HG02870 (cell line): ENCODE results near the gene TNFRSF8.

Experiments used
- ATAC-seq: cut with Tn5 transposase; IDR thresholded peaks from one replicate; pipeline ENCODE4 v1.9.1; 2021; ENCODE audit warnings: mild to moderate bottlenecking, moderate library complexity; ENCODE audit not compliant: unreplicated experiment

Gene TNFRSF8

DNA sequence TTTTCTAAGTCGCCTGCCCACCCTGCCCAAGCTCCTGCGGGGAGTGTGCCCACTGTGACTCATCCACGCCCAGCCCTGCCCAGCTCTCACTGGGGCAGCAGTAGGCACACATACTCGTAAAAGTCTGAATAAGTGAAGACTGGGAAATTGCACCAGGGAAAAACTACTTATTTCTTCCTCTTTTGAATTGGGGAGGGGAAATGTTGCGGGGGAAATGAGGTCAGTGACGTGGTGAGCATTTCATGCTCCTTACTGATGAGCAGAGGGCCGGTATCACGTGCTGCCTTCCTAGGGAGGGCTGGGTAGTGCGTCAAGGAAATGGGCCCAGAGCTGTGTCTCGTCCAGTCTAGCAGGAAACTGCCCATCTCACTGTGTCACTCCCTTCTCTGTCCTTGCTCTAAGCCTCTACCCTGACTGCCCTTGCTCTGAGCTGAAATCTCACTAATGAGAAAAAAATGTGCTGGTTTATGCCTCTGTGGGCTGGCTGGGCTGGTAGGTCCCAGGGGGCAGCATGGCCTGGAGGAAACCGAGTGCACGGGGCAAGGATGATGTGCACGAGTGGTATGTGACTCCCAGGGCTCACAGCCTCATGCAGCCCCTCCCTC is 90.2 kb downstream of the TNFRSF8 start:
- ATAC-seq = no peak

DNA sequence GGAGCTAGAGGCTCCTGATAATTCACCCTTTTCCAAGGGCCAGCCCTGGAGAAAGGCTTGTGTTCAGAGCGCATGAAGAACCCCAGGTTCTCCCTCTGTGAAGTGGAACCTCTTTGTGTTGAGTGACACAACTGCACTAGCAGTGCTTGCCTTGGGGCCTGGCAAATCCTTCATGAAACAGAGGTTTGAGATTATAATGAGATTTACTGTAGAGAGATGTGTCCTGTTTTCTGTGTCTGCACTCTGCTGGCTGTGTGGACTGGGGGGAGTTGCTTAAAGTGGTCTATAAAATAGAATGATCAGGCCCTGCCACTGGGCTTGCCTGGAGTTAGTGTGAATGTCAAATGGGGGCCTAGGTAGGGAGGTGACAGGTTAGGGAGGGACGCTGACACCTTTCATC is 92.2 kb downstream of the TNFRSF8 start:
- ATAC-seq = no peak

DNA sequence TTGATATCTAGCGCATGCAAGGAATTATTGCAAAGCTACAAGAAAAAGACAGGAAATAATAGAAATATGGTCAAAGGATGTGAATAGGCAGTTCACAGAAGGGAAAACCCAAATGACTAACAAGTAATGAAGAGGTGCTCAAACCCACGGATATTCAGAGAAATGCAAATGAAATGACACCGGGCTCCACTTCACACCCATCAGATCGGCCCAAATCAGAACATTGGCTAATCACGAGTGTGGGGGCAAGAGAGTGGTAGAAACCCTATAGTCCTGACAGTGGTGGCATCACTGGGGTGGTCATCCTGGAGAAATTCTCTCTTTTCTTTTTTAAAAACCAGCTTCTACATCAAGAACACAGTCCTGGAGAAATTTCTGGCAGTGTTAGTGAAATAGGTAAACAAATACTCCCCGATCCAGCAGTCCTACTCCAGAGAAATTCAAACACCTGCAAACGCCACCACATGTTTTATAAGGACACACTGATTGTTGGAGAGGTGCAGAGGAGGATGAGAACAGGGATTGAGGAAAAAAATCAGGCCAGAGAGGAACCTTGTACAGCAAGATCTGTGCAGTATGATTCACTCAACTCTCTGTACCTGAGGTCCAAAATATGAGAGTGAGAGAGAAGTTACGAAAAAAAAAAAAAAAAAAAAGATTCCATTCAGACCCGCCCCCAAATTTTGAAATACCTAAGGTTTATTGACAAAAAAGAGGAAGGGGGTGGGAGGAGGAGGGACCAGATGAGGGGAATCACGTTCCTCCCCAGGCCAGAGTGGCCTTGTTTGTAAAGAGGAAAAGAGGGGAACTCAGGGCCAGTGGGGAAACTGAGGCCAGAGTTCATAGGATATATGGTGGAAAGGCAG is 94.5 kb downstream of the TNFRSF8 start:
- ATAC-seq = no peak

DNA sequence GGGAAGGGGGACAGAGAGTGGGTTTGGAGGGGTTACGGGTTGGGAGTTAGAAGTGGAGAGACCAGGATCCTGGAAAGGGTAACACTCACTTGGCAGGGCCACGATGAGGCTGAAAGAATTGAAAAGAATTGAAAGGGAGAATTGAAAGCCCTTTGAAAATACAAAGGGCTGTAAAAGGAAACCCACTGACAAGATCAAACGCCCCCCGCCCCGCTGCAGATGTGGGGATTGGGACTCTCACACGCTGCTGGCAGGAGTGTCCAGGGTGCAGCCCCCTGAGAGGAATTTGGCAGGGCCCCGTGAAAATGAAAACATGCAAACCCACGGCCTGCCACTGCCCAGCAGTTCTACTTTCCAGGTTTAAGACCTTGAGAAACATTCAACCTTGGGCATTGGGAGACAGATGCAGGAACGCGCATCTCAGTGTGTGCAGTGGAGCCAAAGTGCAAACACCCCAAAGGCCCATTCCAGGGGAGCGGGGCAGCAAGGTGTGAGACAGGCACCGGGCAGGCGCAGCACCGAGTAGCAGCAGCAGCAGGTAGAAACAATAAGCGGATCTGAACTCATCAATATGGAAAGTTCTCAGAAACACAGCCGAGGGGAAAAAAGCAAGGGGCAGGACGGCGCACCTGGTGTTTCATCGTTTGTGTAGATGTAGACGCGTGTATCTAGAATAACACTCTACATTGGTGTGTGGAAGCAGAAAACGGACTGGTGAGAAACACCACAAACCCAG is 95.4 kb downstream of the TNFRSF8 start:
- no peak for ATAC-seq

DNA sequence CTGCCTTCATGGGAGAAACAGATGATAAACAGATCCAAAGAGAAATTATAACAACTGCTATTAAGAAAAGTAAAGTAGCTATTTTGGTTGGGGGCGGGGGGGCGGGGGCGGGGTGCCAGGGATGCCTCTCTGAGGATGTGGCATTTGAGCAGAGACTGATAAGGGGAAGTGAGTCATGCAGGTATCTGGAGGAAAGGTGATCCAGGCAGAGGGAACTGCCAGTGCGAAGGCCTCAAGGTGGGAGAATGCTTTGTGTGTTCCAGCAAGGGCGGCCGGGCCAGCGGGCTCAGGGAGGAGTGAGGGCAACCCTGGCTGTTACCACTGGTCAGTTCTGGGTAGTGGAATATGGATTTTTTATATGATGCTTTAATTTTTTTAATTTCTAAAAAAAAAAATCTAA is 96.7 kb downstream of the TNFRSF8 start:
- no peak for ATAC-seq

DNA sequence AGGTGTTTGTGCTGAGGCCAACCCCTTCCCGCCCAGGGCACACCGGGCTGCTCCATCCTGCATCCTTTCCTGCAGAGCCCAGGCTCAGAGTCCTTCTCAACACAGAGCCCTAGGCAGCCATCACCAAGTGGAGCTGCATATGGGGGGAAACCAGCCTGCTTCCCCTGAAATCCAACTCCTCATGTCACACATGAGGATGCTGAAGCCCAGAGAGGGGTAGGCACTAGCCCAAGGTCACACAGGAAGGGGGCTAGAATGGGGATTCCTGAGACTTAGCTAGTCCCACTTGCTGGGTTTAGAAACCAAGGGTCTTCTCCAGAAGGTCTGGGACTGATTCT is 98.2 kb downstream of the TNFRSF8 start:
- ATAC-seq = no peak

DNA sequence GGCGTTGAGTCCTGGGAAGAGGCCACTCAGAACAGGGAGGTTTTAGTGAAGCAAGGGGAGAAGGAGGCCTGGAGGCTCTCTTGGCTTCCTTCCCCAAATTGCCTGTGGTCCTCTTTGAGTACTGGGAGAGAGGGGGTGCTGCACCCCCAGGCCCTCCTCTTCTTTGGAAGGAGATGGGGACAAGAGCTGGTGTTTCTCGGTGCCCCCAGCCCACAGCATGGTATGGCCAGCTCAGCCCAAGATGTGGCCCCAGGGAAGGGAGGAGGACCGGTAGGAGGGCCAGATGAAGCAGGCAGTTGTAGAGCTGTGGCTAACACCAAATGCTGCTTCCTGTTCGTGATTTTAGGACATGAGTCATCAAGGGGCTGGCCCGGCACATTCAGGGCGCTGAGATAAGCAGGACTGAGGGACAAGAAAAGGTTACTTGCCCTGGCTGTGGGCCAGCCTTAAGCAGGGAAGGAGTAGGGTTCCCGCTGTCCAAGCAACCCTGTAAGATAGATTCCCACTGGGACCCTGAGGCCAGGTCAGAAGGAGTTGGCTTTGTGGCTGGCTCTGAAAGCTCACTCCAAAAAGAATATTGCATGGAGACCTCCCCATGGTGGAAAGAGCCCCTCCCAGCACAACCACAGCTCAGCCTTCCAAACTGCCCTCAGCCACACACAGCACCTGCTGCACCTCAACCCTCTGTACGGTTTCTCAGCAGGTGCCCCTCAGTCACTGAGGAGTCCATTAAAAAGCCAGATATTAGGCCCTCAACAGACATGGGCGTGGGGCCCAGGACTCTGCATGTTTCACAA is 98.8 kb downstream of the TNFRSF8 start:
- ATAC-seq = peak; percentile 57

DNA sequence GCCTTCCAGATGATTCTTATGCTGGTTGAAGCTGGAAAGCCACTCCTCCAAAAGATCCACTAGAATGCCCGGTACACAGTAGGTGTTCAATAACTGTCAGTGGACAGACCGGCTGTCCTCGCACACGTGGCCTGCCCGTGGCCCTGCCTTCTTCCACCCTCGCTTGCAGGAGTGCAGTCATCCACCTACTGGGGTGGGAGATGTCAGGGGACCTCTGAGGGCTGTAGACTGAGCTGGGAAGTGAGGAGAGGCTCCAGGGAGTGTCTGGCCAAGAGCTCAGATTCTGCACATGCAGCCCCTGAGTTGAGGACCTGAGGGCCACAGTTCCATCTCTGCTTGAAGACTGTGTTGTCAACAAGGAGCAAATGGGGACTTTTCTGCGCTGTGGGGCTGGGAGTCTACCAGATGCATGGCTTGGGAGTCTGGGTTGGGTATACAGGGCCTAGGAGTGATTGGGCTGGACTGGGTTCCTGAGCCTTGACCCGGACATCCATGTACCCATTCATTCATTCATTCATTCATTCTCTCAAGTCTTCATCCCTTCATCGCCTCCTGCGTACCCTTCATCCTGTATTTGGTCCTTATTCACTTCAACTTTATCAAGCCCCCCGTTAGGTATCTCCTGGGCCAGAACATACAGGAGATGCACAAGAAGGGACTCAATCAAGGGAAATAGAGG is 99.5 kb downstream of the TNFRSF8 start:
- ATAC-seq = no peak

DNA sequence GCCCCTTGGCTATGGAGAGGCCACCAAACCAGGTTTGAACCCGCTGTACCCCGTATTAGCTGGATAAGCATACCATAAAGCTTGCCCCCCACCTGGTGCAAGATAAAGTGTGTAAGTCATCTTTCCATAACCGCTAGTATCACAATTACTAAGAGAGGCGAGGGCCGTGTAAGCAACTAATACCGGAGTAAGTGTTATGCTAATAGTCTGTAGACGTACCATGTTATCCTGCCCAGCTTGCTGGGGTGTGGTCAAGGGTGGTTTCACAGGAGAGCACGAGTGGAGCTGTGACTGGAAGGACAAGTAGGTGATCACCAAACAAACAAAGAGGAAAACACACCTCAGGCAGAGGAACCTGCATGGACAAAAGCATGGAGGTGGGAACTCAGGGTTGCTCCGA is 100.1 kb downstream of the TNFRSF8 start:
- no peak for ATAC-seq

DNA sequence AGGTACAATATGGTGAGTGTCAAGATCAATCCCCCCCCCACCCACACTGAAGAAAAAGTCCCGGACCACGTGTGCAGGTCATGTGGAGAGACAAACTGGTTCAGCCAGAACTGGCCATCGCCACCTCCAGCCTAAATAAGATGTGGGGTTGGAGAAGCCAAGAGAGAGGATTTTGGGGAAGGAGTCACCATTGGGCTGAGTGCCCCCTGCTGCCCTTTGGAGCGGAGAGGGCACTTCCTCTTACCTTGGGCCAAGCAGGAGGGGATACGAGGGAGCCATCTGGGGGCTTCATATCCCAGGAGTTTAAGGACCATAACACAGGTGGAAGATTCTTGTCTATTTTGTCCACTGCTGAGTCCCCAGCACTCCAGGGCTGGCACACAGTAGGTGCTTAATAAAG is 101.1 kb downstream of the TNFRSF8 start:
- ATAC-seq = no peak

DNA sequence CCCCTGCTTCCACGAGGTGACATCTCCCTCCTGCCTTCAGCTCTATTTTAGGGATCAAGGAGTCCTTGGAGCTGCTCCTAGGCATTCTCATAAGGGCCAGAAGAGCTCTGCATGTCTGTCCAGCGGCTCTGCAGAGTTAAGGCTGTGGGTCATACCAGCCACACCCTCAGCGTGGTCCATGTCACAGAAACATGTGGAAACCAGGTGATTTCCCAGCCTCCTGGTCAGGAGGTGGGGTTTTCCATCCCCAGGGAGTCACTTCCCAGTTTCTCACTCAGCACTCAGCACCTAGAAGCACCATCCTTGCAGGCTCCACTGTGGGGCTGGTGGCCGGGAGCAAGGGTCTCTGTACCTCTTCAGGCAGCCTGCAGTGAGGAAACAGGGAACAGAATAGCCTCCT is 102.2 kb downstream of the TNFRSF8 start:
- ATAC-seq = no peak

DNA sequence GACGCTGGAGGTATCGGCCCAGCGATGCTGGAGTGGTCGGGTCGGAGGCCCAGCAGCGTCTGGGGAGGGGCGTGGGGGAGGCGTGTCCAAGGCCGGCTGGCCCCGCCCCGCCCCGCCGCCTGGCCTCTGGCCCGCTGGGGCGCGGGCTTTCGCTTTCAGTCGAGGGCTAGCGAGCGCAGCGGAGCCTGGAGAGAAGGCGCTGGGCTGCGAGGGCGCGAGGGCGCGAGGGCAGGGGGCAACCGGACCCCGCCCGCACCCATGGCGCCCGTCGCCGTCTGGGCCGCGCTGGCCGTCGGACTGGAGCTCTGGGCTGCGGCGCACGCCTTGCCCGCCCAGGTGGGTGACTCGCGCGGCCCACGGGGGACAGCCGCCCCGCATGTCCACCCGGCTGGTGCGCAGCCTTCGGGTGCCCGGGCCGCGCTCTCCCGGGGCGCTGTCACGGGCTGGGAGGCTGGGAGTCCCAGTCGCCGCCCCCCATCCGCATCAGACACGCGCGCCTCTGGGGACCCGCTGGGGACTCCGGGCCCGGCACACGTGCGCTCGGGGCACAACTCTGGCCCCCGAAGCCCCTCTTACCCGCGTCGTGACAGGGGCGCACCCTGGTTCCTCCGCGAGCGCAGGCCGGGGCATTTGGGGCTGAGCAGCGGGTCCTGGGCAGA is 103.9 kb downstream of the TNFRSF8 start, which contains the start of gene TNFRSF1B:
TNFRSF1B (plus strand) TSS at position 158 of the 659 bp plus-strand sequence; CDS start at position 259, 101 bp downstream.
- ATAC-seq = no peak

DNA sequence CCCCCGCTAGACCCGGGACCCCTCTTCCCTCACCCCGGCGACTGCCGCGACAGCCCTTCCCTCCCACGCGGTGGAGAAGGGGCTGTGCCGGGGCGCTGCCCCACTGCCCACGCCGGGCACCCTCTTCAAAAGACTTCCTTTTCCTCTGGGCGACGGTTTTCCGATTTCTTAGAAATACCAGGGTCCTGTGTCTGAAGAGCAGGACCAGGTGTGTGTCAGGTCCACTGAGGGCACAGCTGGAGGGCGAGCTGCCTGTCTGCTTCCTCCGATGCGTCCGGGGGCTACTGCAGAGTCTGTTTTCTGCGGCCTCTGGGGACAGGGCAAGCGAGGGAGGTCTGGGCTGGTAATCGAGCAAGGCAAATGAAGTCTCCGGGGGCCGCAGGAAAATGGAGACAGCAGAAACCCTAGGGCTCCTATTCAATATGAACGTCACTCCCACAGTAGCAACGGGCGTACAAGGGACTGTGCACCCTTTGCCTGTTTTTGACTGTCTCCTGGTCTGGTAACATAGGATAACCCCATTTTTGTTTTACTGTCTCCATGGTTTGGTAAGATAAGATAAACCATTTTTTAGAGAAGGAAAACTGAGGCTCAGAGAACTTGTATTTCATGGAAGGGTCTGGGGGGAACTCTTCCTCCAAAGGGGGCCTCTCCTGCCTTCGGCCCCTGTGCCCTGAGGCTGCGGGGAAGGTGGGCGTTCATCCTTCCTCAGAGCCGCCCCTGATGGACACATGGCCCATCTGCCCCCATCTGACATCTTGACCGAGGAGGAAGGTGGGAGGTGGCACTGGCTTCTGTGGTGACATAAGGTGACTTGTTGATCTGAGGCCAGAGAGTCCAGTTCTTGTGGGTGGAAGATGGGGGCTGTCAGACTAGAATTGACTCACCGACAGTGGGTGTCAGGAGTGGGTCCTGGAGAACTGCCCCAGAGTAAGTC is 104.7 kb downstream of the TNFRSF8 start:
- no peak for ATAC-seq

DNA sequence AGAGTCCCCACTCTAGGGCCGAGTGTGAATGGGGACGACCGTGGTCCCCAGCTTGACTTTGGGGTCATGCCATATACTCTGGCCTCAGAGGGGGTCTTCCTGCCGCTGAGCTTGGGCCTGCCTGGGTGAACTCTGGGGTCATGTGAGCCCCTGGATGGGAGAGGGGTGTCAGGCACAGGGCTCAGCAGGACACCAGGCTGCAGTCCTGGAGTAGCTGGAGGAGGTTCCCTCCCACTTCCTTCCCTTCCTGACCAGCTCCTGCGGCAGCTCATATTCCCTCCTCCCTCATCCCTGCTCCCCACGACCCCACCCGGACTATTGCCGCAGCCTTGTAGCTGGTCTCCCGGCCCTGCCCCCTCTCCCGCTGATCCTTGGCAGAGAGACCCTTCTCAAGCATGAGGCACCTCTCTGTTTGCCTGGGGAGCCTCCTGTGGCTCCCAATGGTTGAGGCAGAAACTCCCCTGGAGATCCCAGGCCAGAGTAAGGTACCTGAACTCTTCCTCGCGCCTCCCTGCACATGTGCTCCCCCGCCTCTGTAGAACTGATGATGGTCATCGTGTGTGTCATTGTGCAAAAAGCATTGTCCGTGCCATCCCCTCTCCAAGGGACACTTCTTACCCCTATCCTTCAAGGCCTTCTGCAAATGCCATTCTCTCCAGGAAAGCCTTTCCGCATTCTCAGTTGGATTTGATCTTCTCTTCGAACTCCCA is 105.5 kb downstream of the TNFRSF8 start:
- no peak for ATAC-seq

DNA sequence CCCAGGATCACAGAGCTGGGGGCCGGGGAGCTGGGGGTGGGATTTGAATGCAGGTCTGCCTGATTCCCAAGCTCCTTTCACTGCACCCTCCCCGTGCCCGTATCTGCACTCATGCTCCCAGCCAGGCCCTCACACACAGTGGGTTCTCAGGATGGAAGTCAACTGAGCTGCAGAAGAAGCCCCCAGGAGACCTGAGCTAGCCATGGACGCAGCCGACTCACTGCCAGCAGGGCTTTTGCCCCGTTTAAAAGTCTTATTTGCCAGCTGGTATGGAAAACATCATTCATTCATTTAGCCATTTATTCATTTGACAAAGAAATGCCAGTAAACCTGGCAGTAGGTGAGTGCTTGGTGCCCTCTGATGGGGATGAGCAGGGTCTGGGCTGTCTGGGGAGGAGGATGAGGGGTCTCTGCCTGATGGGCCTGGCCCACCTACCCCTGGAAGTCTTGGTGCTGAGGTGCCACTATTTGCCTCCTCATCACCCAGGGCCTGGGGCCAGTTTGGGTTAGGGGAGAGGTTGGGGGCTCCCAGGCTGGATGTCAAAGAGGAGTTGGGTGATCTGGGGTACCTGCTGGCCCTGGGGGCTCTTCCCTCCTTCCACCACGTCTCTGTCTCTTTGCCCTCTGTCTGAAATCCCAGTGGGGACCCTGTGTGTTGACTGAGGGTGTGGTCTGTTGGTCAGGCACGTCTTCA is 106.5 kb downstream of the TNFRSF8 start:
- ATAC-seq = no peak

DNA sequence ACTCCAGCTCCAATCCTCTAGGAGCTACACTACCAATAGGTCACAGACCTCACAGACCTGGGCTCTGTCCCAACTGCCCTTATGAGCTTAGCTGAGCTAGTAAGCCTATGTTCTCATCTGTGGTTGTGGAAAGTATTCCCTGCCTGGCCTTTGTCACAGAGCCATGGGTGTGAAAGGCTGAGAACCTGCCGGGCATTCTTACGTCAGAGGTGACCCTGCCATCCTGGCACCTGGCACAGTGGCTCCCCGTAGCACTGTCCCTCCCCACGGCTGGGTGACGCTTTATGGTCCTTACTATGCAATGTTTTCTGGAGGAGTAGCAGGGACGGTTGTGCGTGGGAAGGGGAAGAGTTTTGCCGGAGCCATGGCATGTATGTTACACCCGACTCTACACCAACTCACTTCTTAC is 107.2 kb downstream of the TNFRSF8 start:
- no peak for ATAC-seq

DNA sequence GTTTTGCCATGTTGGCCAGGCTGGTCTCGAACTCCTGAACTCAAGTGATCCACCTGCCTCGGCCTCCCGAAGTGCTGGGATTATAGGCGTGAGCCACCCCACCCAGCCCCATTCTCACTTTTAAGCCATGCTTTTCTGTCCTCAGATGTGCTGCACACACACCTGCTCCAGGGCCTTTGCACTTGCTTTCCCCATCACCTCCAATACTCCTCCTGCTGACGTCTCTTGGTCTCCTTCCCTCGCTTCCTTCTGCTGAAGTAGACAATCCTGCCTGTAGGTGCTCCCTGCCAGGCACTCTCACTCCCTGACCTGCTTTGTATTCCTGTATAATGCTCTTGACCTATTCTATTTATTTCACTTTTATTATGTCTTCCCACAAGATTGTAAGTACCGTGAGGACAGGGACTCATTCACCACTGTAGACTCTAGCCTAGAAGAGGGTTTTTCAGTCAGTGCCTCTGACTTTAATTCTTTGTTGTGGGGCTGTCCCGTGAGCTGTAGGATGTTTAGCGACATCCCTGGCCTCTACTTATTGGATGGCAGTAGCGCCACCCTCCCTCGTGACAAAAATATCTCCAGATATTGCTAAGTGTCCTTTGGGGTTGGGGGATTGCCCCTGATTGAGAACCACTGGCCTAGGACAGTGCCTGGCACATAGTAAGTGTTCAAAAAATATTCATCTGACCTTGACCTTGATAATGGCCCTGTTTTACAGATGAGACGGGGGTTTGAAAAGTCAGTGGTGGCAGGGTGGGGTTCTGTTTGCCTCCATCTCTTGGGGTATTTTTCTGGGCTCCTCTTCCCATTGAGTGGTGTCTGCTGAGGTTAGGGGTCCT is 108.3 kb downstream of the TNFRSF8 start:
- no peak for ATAC-seq
